GM21786 (cell line): ENCODE measurements around the gene RALY.

Source experiments
- ATAC-seq: cut with Tn5 transposase; IDR thresholded peaks from one replicate; pipeline ENCODE4 v1.9.1; 2021; ENCODE audit not compliant: unreplicated experiment

Gene RALY

DNA sequence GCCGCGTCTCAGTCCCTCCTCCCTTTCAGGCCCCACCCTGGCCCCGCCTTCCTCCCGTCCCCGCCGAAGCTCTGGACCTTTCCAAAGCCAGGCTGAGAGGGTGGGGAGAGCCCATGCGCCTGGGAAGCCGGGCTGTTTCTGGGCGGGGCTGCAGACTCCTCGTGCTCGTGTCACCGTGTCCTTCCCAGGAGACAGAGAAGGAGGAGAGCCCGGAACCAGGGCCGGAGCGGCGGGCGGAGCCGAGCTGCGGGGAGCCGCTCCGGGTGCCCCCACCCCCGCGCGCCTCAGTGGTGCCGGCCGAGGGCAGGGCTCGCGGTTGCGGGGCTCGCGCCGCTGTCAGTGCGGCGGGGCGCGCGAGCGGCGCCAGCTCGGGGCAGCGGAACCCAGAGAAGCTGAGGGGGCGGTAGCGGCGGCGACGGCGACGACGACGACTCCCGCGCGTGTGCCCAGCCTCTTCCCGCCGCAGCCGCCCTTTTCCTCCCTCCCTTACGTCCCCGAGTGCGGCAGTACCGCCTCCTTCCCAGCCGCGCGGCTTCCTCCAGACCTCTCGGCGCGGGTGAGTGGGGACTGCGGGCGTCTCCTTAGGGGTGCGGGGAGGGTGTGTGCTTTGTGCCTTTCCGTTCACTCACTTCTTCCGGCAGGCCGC is at the start of gene RALY:
Gene RALY, plus strand, starts transcription at position 336 of the 646 bp plus-strand sequence. CDS start 78,164 bp downstream, outside the sequence.
- ATAC-seq: peak; percentile 49

GRCh38 chr20:33944914-33945313 is 48.8 kb upstream of the RALY start:
- no peak for ATAC-seq

- no peak for ATAC-seq
These were observed 48.2 kb upstream of the RALY start for GRCh38 chr20:33945391-33946081.

DNA sequence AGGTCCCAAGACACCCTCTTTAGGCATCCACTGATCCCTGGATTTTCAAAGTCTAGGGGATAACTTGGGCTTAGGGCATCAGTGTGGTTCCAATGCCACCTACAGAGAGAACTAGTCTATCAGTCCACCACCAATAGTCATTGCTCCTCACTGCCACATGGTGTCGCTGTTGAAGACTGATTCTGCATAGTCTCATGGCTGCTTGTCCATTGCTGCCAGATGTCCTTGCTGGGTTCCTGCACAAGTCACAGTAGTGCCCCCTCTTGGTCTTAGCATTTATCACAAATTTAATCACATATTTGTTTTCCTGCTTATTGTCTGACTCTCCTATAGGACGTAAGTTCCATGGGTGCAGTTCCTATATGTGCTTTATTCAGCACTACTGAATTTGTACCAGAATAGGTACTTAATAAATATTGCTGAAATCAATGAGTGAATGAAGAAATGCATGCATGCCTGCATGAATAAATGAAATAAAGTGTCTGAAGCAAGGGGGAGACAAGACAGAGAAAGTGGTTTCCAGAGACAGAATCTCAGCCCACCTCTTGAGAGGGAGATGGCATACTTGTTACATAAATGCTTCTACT is 45.9 kb upstream of the RALY start:
- ATAC-seq: no peak

DNA sequence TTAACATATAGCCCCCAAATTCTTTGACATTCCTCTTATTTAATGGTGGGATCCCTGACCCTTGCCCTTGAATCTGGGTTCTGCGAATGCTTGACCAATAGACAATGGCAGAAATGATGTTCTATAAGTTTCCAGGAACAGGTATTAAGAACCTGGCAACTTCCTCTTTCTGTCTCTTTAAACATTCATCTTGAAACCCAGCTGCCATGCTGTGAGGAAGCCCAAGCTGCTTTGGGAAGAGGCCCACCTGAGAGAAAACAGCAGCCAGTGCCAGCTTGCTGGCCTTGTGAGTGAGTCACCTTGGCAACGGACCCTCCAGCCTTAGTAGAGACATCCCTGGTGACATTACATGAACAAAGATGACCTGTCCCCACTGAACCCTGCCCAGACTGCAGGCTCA is 45.2 kb upstream of the RALY start:
- no peak for ATAC-seq

DNA sequence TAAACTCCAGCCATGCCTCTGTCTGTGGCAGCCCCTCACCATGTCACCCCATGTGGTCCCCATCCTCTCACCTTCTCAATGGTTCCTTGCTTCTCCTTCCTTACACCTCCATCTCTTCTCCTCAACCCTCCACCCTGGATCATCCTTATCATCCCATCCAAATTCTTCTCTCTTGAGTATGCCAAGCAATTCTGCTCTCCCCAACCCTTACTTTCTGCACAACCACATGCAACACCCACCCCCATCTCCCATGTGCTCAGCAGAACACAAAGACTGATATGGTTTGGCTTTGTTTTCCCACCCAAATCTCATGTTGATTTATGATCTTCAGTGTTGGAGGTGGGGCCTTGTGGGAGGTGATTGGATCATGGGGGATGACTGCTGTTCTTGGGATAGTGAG is 42.5 kb upstream of the RALY start:
- ATAC-seq: no peak

DNA sequence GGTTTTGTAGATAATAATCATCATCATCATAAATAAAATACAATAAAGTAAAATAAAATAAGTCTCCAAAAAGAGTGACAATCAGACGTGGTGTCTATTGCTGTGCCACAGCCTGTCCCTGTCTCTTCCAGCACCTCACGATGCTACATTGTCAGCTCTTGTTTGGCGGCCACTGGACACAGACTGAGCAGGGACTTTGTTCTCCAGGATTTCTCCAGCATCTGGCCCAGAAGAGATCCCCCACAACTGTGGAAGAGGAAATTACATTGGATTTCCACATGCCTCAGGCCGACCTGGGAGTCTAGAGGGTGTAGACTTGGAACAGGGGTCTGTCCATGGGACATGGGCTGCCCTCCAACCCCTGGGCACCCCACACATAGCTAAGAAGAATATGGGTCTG is 39.2 kb upstream of the RALY start:
- ATAC-seq: no peak

- ATAC-seq: no peak
These were observed 30.0 kb upstream of the RALY start for GRCh38 chr20:33963751-33964150.

DNA sequence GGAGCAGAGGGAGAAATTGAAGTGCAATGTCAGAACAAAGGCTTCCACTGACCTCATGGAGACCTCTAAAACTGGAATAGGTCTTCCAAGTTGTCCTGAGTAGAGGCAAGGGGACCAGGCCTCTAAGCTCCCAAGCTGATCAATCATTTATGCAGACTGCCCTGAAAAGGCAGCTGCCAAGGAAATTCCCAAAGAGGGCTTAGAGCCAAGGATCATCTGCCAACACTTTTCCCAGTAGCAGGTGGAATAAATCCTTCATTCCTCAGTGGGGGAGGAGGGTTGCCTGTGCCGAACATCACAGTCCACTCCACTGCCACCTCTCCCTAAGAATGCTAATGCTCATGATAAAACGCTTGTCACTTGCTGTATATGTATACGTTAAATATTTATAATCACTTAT is 29.3 kb upstream of the RALY start:
- ATAC-seq: no peak

- ATAC-seq: no peak
These were observed 26.6 kb upstream of the RALY start for GRCh38 chr20:33967126-33967525.

DNA sequence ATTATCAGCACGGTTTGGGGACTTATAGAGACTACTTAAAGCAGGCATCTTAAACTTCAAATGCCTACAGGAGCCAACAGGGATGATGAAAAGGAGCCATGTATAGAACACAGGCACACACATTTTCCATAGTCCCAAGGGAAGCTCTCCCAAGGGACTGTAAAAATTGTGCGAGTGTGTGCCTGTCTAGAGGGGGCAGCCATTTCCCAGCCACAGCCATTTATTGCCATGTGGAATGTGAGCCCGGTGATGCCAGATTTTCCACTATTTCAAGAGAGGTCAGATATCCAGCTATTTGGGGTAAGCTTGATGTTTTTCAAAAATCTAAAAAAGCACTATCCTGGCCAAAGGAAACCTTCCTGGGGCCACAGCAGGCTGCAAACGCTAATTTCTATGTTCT is 24.1 kb upstream of the RALY start:
- no peak for ATAC-seq

- ATAC-seq: no peak
These were observed 23.5 kb upstream of the RALY start for GRCh38 chr20:33970229-33970628.

GRCh38 chr20:33971147-33971975 is 22.4 kb upstream of the RALY start:
- no peak for ATAC-seq

- no peak for ATAC-seq
These were observed 16.8 kb upstream of the RALY start for GRCh38 chr20:33976959-33977358.

- ATAC-seq: no peak
These were observed 16.2 kb upstream of the RALY start for GRCh38 chr20:33977535-33977934.

DNA sequence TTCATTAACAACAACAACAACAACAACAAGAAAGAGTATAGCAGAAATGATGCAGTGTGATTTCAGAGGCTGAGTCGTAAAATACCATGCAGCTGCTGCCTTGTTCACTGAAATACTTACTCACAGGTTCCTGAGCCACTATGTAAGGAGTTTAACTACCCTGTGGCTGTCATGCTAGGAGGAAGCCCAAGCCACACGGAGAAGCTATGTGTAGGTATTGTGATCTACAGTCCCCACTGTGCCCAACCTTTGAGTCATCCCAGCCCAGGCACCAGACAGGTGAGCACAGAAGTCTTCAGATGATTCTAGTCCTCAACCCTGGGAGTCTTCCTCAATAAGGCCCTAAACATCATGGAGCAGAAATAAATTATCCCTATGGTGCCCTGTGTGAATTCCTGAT is 14.6 kb upstream of the RALY start:
- ATAC-seq: no peak

DNA sequence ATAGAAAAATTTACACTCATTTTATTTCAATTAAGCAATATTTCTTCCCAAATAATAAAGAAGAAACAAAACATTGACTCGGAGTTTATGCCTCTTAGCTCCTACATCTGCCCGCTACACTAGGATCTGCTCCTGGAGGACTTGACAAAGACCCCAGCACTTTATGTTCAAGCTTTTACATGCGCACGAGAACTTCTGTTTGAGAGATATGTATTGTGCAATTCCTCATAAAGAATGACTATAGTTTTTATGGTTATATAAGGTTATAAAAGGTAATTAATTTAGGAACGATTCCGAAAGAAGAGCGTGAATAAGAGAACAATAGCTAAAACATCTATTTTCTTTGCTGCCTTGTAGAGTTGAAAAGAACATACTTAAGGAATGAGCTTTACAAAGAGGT is 12.4 kb upstream of the RALY start:
- no peak for ATAC-seq

GRCh38 chr20:33981964-33982363 is 11.7 kb upstream of the RALY start:
- no peak for ATAC-seq

DNA sequence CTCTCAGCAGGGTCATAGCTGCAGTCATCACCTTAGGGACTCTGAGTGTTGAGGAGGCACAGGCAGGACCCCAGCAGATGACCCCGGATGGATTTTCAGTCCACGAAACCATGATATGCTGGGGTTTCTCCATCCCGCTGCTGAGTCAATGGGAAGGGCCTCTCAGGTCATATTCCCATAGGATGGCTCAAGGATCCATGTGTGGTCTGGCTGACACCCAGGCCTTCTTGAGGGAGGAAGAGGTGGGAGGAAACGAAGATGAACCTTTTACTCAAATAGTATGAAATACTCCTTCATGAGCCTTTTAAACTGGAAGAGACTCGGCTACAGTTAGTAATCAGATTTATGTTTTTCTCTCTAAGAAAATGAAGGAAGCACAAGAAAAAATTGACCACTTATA is 10.3 kb upstream of the RALY start:
- ATAC-seq: no peak

DNA sequence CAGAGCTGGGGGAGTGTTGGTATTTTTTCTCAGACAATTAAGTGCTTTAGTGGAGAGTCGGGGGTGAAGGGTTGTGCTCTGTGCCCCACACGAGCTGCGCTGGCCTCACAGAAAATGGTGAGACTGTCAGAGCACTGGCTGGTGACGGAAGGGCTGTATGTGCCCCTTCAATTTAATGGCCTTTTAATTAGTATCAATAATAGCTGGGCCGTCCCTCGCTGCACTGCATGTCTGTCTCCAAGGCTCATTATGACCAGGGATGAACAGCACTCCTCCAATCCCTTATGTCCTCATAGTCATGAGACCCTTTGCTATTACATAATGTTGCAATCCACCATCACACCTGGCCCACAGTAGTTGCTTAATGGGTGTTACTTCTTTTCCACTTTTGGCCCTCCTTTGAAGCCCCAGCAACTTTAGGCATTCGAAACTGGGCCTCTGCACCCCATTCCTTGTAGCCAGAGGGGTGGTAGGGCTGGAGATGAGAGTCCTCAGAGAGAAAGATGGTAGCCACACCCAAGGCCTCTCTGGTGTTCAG is 9.5 kb upstream of the RALY start:
- no peak for ATAC-seq

DNA sequence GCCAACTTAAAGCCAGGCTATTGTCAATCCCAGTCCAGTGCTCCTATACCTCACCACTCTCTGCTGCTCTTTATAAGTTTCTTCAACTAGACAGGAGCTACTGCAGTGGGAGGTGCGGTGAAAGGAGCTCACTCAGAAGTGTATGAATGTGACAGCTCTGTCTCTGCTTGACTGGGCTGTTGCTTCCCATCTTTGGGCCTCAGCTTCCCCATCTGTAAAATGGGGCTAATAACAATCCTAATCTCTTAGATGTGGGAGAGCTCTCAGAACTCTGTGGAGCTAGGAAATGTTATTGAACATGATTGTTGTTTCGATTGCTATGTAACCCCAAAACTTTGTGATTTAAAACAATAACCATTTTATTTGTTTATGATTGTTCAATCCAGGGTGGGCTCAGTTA is 8.4 kb upstream of the RALY start:
- ATAC-seq: no peak
